ENCODE data around the gene SP5. TPM values are rescaled to one million over a fixed set of nuclear protein-coding genes. Genes with fewer than 3 reads are reported as not detected.
"Not testable (repeated sequence)": the region's sequence is repeated elsewhere in the genome, so short reads cannot be mapped to it uniquely, and the experiment has no call there.

SP5 gene
- total RNA-seq, 1 donor: not detected

- DNase-seq (ENCODE audit: low read depth in 2 of 3, low spot score in 2 of 3): no peak
These were observed 22.3 kb downstream of the SP5 start for GRCh38 chr2:170737406-170737805.

GRCh38 chr2:170737821-170738220 is 22.7 kb downstream of the SP5 start:
- no peak for DNase-seq (ENCODE audit: low read depth in 2 of 3, low spot score in 2 of 3)

GRCh38 chr2:170739048-170739447 is 23.9 kb downstream of the SP5 start:
- no peak for DNase-seq (ENCODE audit: low read depth in 2 of 3, low spot score in 2 of 3)

- no peak for DNase-seq (ENCODE audit: low read depth in 2 of 3, low spot score in 2 of 3)
These were observed 24.4 kb downstream of the SP5 start for GRCh38 chr2:170739507-170740046.

- no peak for DNase-seq (ENCODE audit: low read depth in 2 of 3, low spot score in 2 of 3)
These were observed 25.5 kb downstream of the SP5 start for GRCh38 chr2:170740660-170741059.

- DNase-seq (ENCODE audit: low read depth in 2 of 3, low spot score in 2 of 3): no peak
These were observed 26.9 kb downstream of the SP5 start for GRCh38 chr2:170742000-170742399.

GRCh38 chr2:170742896-170743529 is 27.9 kb downstream of the SP5 start:
- no peak for DNase-seq (ENCODE audit: low read depth in 2 of 3, low spot score in 2 of 3)

- no peak for DNase-seq (ENCODE audit: low read depth in 2 of 3, low spot score in 2 of 3)
These were observed 28.5 kb downstream of the SP5 start for GRCh38 chr2:170743530-170744239.

- no peak for DNase-seq (ENCODE audit: low read depth in 2 of 3, low spot score in 2 of 3)
These were observed 29.3 kb downstream of the SP5 start for GRCh38 chr2:170744248-170745002.

GRCh38 chr2:170745305-170745704 is 30.2 kb downstream of the SP5 start:
- no peak for DNase-seq (ENCODE audit: low read depth in 2 of 3, low spot score in 2 of 3)

GRCh38 chr2:170747921-170748320 is 32.8 kb downstream of the SP5 start:
- no peak for DNase-seq (ENCODE audit: low read depth in 2 of 3, low spot score in 2 of 3)

GRCh38 chr2:170751555-170751954 is 36.4 kb downstream of the SP5 start:
- not testable (repeated sequence) for DNase-seq (ENCODE audit: low read depth in 2 of 3, low spot score in 2 of 3)

- no peak for DNase-seq (ENCODE audit: low read depth in 2 of 3, low spot score in 2 of 3)
These were observed 46.4 kb downstream of the SP5 start for GRCh38 chr2:170761572-170761971.

- DNase-seq (ENCODE audit: low read depth in 2 of 3, low spot score in 2 of 3): no peak
These were observed 47.6 kb downstream of the SP5 start for GRCh38 chr2:170762760-170763159.

GRCh38 chr2:170763232-170763631 is 48.1 kb downstream of the SP5 start:
- no peak for DNase-seq (ENCODE audit: low read depth in 2 of 3, low spot score in 2 of 3)

GRCh38 chr2:170764880-170765261 is 49.7 kb downstream of the SP5 start:
- no peak for DNase-seq (ENCODE audit: low read depth in 2 of 3, low spot score in 2 of 3)

GRCh38 chr2:170766693-170767092 is 51.6 kb downstream of the SP5 start:
- no peak for DNase-seq (ENCODE audit: low read depth in 2 of 3, low spot score in 2 of 3)
